NT2/D1 (cell line): Measurements from ENCODE around the gene AURKA.

ENCODE experiments used
- DNase-seq: peaks from one replicate; pipeline ENCODE4 v3.0.0-alpha.2; 2011; ENCODE audit warnings: low read depth, low spot score
- H3K27me3 ChIP-seq: 2 replicates; pipeline ENCODE4 v1.6.0; 2011; ENCODE audit warnings: mild to moderate bottlenecking; ENCODE audit not compliant: insufficient read length, insufficient read depth
- H3K36me3 ChIP-seq: 2 replicates; pipeline ENCODE4 v1.6.1; 2011; ENCODE audit warnings: mild to moderate bottlenecking, low read length, mixed read lengths; ENCODE audit not compliant: insufficient read depth, insufficient read length
- H3K4me1 ChIP-seq: 2 replicates; pipeline ENCODE4 v1.5.1; 2011; ENCODE audit not compliant: insufficient read depth, insufficient read length
- H3K4me3 ChIP-seq: 2 replicates; pipeline ENCODE4 v1.5.1; 2011; ENCODE audit warnings: low read depth; ENCODE audit not compliant: insufficient read length
- H3K9ac ChIP-seq: 2 replicates; pipeline ENCODE4 v1.6.0; 2011; ENCODE audit warnings: low read depth; ENCODE audit not compliant: insufficient read length
- H3K9me3 ChIP-seq: 2 replicates; pipeline ENCODE4 v1.5.1; 2011; ENCODE audit warnings: mild to moderate bottlenecking, low read length; ENCODE audit not compliant: insufficient read depth
- SUZ12 ChIP-seq: IDR thresholded peaks from 2 replicates; pipeline ENCODE4 v1.6.1; 2011; ENCODE audit not compliant: insufficient read length, insufficient read depth; ENCODE audit errors: extremely low read depth
- YY1 ChIP-seq: IDR thresholded peaks from 2 replicates; pipeline ENCODE4 v1.6.1; 2011; ENCODE audit not compliant: insufficient read length, insufficient read depth
- ZNF274 ChIP-seq: IDR thresholded peaks from 2 replicates; pipeline ENCODE4 v1.6.1; 2011; ENCODE audit warnings: mild to moderate bottlenecking, low read depth, low read length

The AURKA gene

DNA sequence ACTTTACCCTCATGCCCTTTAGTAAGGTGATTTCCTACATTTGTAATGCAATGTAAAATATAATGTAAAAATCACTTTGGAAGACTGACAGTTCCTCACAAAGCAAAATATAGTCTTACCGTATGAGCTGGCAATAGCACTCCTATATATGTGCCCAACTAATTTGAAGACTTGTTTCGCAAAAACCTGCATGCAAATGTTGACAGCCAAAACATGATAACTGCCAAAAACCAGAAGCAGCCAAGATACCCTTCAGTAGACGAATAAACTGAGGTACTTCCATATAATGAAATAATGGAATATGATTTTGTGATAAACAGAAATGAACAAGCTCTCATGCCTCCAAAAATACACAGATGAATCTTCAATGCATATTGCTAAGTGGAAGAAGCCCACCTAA is 13.6 kb downstream of the AURKA start:
- Histone ChIP-seq H3K36me3 (peaks cover 91% of the 10 kb centered on the region), H3K9me3 (no peaks in the 10 kb centered on the region), H3K27me3 (no peaks in the 10 kb centered on the region)

GRCh38 chr20:56376331-56376730 is 15.7 kb downstream of the AURKA start:
- DNase-seq, result no peak
- H3K9ac ChIP-seq, result no peak overlapping the region
- no peaks in the 10 kb centered on the region for H3K4me1 ChIP-seq
- H3K4me3 ChIP-seq, result no peak overlapping the region
- H3K9me3 ChIP-seq, result no peaks in the 10 kb centered on the region
- TF ChIP-seq ZNF274 (no peak), SUZ12 (no peak), YY1 (no peak)
- H3K27me3 ChIP-seq, result no peaks in the 10 kb centered on the region
- peaks cover 93% of the 10 kb centered on the region for H3K36me3 ChIP-seq

More for the DNA sequence above, 13.6 kb downstream of the AURKA start:
- no peak for TF ChIP-seq SUZ12
- no peak for TF ChIP-seq YY1
- TF ChIP-seq ZNF274, result no peak
- peaks cover 3% of the 10 kb centered on the region for H3K4me1 ChIP-seq
- no peak overlapping the region for H3K4me3 ChIP-seq
- no peak for DNase-seq
- H3K9ac ChIP-seq, result no peak overlapping the region

DNA sequence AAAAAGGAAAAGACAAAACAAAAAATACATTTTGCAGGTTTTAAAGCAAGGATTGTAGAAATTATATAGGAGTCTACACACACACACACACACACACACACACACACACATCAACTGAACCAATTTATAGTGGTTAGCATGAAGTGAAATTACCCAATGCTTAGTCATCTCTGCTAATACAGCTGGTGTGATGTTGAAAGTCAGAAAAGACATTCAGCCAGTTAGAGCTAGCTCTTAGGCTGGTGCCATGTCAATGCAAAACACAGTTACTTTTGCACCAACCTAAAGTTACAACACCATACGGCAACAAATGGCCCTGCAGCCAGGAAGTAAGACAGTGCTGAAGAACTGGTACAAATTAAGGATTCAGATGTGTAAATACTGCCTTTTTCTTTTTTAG is 18.1 kb downstream of the AURKA start:
- DNase-seq, result no peak
- Histone ChIP-seq H3K9me3 (no peaks in the 10 kb centered on the region), H3K4me3 (no peak overlapping the region), H3K4me1 (no peaks in the 10 kb centered on the region), H3K27me3 (no peaks in the 10 kb centered on the region), H3K9ac (no peak overlapping the region), H3K36me3 (peaks cover 94% of the 10 kb centered on the region)
- no peak for TF ChIP-seq ZNF274
- TF ChIP-seq SUZ12, result no peak
- TF ChIP-seq YY1, result no peak

DNA sequence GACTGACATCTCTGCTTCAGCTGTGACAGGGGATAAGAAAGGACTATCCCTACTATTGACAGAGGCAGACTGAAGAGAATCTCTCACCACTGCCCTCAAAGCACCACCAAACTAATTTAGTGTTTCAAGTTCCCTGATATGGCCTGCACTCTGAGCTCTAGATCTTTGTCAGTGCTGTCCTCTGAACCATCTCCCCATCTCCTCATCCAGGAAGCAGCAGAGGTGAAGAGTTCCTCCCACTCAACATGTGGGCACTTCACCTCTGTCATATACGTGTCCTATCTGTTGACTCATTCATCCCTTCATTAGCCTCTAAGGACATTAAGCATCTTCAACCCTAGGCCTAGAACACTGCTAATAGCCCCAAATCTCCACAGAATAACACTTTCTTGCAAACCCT is 19.2 kb downstream of the AURKA start:
- peaks cover 92% of the 10 kb centered on the region for H3K36me3 ChIP-seq
- TF ChIP-seq ZNF274, result no peak
- no peak for TF ChIP-seq YY1
- TF ChIP-seq SUZ12, result no peak

DNA sequence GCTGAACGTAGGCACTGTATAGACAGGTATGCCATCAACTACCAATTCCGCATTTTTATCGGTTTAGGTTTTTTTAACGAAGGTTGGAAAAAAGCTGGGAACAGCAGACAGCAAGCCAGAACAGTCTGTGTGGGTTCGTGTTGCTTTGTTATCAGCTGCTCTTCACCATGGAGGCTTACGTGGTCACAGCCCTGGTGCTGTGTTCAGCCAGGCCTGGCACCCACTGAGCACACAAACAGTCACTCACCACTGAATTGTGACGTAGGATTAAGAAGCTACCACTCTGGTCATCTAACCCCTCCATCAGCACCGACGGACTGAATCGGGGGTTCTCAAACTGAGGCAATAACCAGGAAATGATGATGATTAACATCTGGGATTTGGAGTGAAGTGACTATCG is 20.0 kb downstream of the AURKA start:
- no peaks in the 10 kb centered on the region for H3K9me3 ChIP-seq
- TF ChIP-seq ZNF274 (no peak), YY1 (no peak), SUZ12 (no peak)
- H3K9ac ChIP-seq, result no peak overlapping the region
- no peak overlapping the region for H3K4me3 ChIP-seq
- DNase-seq, result no peak
- H3K27me3 ChIP-seq, result no peaks in the 10 kb centered on the region
- H3K36me3 ChIP-seq, result peaks cover 89% of the 10 kb centered on the region
- H3K4me1 ChIP-seq, result no peaks in the 10 kb centered on the region

More for the DNA sequence above, 19.2 kb downstream of the AURKA start:
- Histone ChIP-seq H3K4me1 (no peaks in the 10 kb centered on the region), H3K9me3 (no peaks in the 10 kb centered on the region), H3K27me3 (no peaks in the 10 kb centered on the region), H3K4me3 (no peak overlapping the region), H3K9ac (no peak overlapping the region)
- no peak for DNase-seq

GRCh38 chr20:56369179-56369578 is 22.8 kb downstream of the AURKA start:
- H3K4me1 ChIP-seq, result no peaks in the 10 kb centered on the region
- H3K4me3 ChIP-seq, result no peak overlapping the region
- H3K9me3 ChIP-seq, result no peaks in the 10 kb centered on the region
- DNase-seq, result no peak
- TF ChIP-seq ZNF274, result no peak
- no peak for TF ChIP-seq SUZ12
- TF ChIP-seq YY1, result no peak
- no peak overlapping the region for H3K9ac ChIP-seq
- H3K27me3 ChIP-seq, result no peaks in the 10 kb centered on the region
- H3K36me3 ChIP-seq, result peaks cover 80% of the 10 kb centered on the region

DNA sequence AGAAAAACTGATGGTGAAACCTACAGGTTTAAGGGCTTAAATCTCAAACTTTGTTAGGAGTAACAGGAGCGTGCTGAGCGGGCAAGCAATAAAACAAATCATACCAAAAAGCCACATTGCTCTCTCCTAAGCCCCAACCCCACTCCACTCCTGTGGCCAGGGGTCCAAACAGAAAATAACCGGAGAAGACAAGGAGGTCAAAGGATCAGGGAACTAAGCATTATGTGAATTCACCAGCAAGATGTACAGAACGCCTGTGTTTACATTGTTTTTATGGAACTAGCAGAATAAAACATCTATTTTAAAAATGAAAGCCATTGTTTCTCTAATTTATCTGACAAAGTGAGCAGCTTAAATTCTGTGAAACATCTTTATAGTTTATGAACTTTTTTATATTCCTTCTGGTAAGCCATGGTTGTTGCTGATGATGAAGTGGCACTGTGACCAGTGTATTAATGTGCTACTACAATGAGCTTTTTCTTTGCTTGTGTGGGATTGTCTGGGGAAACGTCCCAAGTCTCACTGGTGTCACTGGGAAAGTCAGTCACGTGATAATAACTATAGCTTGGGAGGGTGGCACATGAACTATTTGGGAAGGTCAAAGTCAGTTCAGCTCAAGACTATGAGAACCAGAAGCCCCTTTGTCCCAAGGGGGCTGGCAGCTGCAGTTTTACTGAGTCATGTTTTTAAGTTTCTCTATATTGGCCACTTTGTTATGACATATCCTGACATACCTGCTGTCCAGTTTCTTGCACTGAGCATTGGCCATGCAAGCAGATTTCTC is 23.5 kb downstream of the AURKA start:
- peaks cover 77% of the 10 kb centered on the region for H3K36me3 ChIP-seq
- no peaks in the 10 kb centered on the region for H3K9me3 ChIP-seq
- H3K27me3 ChIP-seq, result no peaks in the 10 kb centered on the region
- no peaks in the 10 kb centered on the region for H3K4me1 ChIP-seq
- H3K4me3 ChIP-seq, result no peak overlapping the region
- no peak overlapping the region for H3K9ac ChIP-seq
- TF ChIP-seq YY1 (no peak), ZNF274 (no peak), SUZ12 (no peak)
- no peak for DNase-seq
